Lower leg skin (tissue), 3 donors: Measurements from ENCODE around the gene PRSS21.

Source experiments
- CTCF ChIP-seq, 3 donors: fragments of 450-650 bp; IDR thresholded peaks; one replicate each; pipeline ENCODE4 v1.5.1; 2016; ENCODE audit warnings: antibody characterized with exemption in 3 of 3, mild to moderate bottlenecking in 3 of 3, moderate library complexity in 2 of 3
- POLR2A ChIP-seq, 2 donors: fragments of 450-650 bp; IDR thresholded peaks; one replicate each; pipeline ENCODE4 v1.6.1; 2016 to 2017; ENCODE audit warnings: antibody characterized with exemption in 2 of 2, mild to moderate bottlenecking in 1 of 2, moderate library complexity in 1 of 2

- TF ChIP-seq CTCF (IDR thresholded peaks at IDR 0.05) (no peak), POLR2A (IDR thresholded peaks at IDR 0.05) (no peak)
These were observed 36.8 kb upstream of the PRSS21 start for GRCh38 chr16:2779978-2780898.
